Measurements from ENCODE around the gene ANKRD49.

DNA sequence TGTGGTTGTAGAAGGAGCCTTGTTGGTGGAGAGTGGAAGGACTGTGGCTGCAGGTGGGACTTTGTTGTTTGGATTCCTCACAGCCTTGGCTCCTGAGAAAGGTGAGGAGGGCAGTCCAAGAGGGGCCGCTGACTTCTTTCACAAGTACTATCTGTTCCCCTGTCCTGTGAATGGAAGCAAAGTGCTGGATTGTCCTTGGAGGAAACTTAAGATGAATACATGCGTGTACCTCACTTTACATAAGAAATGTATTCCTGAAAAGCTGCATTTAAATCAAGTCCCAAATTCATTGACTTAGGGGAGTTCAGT lies 52.3 kb downstream of the ANKRD49 start:
- TF ChIP-seq, protein P1, sequence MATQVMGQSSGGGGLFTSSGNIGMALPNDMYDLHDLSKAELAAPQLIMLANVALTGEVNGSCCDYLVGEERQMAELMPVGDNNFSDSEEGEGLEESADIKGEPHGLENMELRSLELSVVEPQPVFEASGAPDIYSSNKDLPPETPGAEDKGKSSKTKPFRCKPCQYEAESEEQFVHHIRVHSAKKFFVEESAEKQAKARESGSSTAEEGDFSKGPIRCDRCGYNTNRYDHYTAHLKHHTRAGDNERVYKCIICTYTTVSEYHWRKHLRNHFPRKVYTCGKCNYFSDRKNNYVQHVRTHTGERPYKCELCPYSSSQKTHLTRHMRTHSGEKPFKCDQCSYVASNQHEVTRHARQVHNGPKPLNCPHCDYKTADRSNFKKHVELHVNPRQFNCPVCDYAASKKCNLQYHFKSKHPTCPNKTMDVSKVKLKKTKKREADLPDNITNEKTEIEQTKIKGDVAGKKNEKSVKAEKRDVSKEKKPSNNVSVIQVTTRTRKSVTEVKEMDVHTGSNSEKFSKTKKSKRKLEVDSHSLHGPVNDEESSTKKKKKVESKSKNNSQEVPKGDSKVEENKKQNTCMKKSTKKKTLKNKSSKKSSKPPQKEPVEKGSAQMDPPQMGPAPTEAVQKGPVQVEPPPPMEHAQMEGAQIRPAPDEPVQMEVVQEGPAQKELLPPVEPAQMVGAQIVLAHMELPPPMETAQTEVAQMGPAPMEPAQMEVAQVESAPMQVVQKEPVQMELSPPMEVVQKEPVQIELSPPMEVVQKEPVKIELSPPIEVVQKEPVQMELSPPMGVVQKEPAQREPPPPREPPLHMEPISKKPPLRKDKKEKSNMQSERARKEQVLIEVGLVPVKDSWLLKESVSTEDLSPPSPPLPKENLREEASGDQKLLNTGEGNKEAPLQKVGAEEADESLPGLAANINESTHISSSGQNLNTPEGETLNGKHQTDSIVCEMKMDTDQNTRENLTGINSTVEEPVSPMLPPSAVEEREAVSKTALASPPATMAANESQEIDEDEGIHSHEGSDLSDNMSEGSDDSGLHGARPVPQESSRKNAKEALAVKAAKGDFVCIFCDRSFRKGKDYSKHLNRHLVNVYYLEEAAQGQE (IDR thresholded peaks at IDR 0.05; ENCODE audit: low read depth), result no peak
- TF ChIP-seq EGR1 (IDR thresholded peaks at IDR 0.05), result no peak
- TF ChIP-seq EP300 (IDR thresholded peaks at IDR 0.05; ENCODE audit: borderline replicate concordance), result no peak
- TF ChIP-seq MAX (IDR thresholded peaks at IDR 0.05), result no peak
- no peak for TF ChIP-seq CREB1 (IDR thresholded peaks at IDR 0.05; ENCODE audit: low read depth)
- no peak for TF ChIP-seq FOXM1 (IDR thresholded peaks at IDR 0.05; ENCODE audit: borderline replicate concordance, low read depth)
- TF ChIP-seq CEBPB (IDR thresholded peaks at IDR 0.05), result no peak
- no peak for TF ChIP-seq ZBTB7A (IDR thresholded peaks at IDR 0.05; ENCODE audit: low read depth)
- TF ChIP-seq TCF12 (IDR thresholded peaks at IDR 0.05; ENCODE audit: low read depth), result no peak
- TF ChIP-seq RAD21 (IDR thresholded peaks at IDR 0.05; ENCODE audit: low read depth), result no peak
- no peak for TF ChIP-seq TEAD4 (IDR thresholded peaks at IDR 0.05)
